DOHH2 (cell line): ENCODE measurements around the gene SCN2B.

Experiments
- CTCF ChIP-seq: fragments of 200-600 bp; sonication (generic); IDR thresholded peaks from one replicate; pipeline ENCODE4 v1.5.1; 2014; ENCODE audit warnings: antibody characterized with exemption, mild to moderate bottlenecking, low read depth, low read length; ENCODE audit not compliant: poor library complexity, severe bottlenecking
- EZH2phosphoT487 ChIP-seq: fragments of 200-600 bp; sonication (generic); IDR thresholded peaks from 2 replicates; pipeline ENCODE4 v1.6.1; 2017; ENCODE audit warnings: borderline replicate concordance, mild to moderate bottlenecking, antibody characterized with exemption, low read length, moderate library complexity, mixed read lengths

GRCh38 chr11:118168751-118169150 lies 7.7 kb downstream of the SCN2B start:
- TF ChIP-seq EZH2phosphoT487 (no peak), CTCF (no peak)
